GM12801 (cell line): Measurements from ENCODE around the gene C1S.

ENCODE experiments used
- TF ChIP-seq, protein P1 (sequence below): IDR thresholded peaks from one replicate; pipeline ENCODE4 v1.5.1; 2011; ENCODE audit warnings: control low read depth; ENCODE audit not compliant: insufficient read length; ENCODE audit errors: extremely low read depth

Gene C1S

DNA sequence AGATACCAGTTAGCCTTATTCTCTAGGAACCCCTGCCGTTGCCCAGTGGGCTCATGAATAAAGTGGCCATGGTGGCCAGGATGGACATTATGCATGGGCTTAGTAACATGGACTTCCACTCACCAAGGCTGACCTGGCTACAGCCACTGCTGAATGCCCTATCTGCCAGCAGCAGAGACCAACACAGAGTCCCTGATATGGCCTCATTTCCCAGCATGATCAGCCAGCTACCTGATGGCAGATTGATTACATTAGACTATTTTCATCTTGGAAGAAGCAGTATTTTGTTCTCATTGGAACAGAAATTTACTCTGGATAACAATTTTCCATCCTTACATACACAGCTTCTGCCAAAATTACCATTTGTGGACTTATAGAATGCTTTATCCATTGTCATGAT lies 26.1 kb upstream of the C1S start:
- TF ChIP-seq, protein P1, sequence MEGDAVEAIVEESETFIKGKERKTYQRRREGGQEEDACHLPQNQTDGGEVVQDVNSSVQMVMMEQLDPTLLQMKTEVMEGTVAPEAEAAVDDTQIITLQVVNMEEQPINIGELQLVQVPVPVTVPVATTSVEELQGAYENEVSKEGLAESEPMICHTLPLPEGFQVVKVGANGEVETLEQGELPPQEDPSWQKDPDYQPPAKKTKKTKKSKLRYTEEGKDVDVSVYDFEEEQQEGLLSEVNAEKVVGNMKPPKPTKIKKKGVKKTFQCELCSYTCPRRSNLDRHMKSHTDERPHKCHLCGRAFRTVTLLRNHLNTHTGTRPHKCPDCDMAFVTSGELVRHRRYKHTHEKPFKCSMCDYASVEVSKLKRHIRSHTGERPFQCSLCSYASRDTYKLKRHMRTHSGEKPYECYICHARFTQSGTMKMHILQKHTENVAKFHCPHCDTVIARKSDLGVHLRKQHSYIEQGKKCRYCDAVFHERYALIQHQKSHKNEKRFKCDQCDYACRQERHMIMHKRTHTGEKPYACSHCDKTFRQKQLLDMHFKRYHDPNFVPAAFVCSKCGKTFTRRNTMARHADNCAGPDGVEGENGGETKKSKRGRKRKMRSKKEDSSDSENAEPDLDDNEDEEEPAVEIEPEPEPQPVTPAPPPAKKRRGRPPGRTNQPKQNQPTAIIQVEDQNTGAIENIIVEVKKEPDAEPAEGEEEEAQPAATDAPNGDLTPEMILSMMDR: no peak

DNA sequence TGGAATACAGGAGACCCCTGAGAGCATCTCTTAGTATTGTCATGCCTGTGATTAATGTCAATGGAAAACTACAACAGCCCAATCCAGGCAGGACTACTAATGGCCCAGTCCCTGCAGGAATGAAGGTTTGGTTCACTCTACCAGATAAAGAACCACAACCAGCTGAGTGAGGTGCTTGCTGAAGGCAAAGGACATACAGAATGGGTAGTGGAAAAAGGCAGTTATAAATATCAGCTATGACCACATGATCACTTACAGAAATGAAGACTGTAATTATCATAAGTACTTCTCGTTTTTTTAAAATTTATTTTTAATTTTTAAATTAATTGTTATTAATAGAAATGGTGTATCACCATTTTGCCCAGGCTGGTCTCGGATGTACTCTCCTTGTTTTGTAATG lies 25.1 kb upstream of the C1S start:
- TF ChIP-seq, protein P1: no peak

DNA sequence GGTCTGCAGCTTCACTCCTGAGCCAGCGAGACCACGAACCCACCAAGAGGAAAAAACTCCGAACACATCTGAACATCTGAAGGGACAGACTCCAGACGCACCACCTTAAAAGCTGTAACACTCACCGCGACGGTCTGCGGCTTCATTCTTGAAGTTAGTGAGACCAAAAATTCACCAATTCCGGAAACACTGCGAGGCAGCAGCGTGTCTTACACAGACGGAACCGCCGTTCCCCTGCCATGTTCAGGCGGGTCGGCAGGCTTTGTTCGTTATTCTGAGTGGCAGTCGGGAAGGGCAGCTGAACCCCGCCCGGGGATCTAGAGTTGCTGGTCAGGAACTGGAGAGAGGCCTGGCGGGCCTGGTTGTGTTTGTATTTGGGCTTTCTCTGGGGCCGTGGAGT lies 21.9 kb upstream of the C1S start:
- TF ChIP-seq, protein P1: no peak

DNA sequence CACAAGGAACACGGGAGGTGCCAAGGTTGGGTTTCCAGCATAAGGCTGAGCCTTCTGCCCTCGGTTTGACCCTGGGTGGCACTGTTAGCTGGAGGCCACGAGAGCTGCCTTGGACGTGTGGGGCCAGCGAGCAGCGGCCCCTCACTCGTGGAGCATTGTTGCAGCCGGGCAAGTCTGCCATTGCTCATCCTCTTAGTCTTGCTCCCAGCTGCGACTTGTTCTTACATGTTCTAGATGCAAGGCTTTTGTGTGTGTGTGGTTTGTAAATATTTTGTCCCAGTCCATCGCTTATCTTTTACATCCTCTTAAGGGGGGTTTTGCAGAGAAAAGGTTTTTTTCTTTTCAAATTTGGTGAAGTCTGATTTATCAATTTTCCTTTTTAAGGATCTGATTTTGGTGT lies 21.1 kb upstream of the C1S start:
- TF ChIP-seq, protein P1: no peak

DNA sequence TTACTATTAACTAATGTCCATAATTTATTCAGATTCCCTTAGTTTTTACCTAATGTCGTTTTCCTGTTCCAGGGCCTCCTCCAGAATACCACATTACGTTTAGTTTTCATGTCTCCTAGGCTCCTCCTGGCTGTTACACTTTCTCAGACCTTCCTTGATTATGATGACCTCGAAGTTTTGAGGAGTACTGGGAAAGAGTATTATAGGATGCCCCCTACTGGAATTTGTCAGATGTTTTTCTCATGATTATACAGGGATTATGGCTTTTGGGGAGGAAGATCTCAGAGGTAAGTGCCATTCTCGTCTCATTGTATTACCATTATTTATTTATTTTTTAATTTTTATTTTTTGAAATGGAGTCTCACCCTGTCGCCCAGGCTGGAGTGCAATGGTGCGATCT lies 17.7 kb upstream of the C1S start:
- TF ChIP-seq, protein P1: no peak

DNA sequence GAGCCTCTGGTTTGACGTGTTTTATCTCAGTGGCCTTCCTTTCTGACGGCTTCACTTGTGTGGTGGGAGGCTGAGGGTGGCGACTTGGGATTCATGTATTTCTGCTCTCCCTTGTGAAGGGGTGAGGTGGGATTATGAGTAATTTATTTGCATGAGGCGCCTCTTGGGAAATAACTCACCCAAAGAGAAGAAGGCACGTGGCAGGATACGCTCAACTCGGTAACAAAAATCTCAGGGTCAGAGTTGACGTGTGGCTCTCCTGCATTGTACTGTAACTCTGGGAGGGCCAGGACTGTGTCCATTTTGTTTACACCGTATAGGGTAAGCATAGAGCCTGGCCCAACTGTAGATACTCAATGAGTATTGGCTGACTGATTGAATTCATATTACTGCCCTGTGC lies 14.6 kb upstream of the C1S start:
- TF ChIP-seq, protein P1: no peak

DNA sequence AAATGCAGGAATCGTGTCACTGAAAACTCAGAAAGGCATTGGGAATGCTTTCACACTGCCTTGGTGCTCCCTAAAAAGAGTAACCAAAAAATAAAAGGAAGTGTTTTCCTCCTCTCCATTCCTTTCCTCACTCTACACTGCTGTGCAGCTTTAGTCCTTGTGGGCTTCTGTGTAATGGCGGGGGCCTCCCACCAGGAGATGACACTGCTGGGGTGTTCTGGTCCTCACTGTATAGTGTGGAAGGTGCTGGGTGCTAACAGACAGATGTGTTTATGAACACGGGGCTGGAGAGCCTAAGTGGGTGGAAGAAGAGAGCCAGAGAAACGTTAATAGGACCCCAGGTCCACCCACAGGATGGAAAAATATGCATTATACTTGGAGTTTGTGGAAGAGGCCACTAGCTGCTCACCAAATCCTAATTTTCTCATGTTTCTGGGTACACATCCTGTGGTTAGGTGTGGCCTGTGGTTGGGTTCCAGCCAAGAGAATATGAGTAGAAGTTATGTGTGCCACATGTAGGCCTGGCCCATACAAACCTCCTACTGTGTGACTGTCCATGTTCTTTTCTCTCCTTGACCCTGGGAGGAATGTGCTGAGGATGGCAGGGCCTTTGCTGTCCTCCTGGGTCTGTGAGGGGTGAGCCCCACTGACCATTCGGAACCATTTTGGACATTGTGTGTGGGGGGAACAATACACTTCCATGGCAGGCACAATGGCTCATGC lies 14.0 kb upstream of the C1S start:
- TF ChIP-seq, protein P1: no peak
